CD14-positive monocyte (primary cell): Measurements from ENCODE around the gene IFFO2. TPM values are rescaled to one million over a fixed set of nuclear protein-coding genes. Genes with fewer than 3 reads are reported as not detected.

Experiments used
- DNase-seq, 3 donors: peaks; one replicate each; pipeline ENCODE4 v3.0.0-alpha.2; 2011 to 2022
- H2AFZ ChIP-seq: 2 replicates; pipeline ENCODE4 v1.6.0; 2012; ENCODE audit warnings: mild to moderate bottlenecking, low read depth, low read length, inconsistent platforms; ENCODE audit not compliant: insufficient read depth, poor library complexity, severe bottlenecking
- H3K27ac ChIP-seq, 2 donors: 1 replicate in 1 of 2; 2 replicates in 1 of 2; pipeline ENCODE4 v1.5.1; 2012 to 2013; ENCODE audit warnings: low read length in 2 of 2, control low read depth in 1 of 2, inconsistent platforms in 1 of 2, low read depth in 1 of 2, mild to moderate bottlenecking in 1 of 2
- H3K27me3 ChIP-seq, 2 donors: one replicate each; pipeline versions ENCODE4 v1.6.0 to v1.6.1; 2011 to 2013; ENCODE audit warnings: low read length in 2 of 2; ENCODE audit not compliant: control insufficient read depth in 2 of 2, insufficient read depth in 2 of 2
- H3K36me3 ChIP-seq, 2 donors: replicated peaks in 1 of 2; 1 replicate in 1 of 2; 2 replicates in 1 of 2; pipeline versions ENCODE4 v1.5.1 to v1.6.1; 2012 to 2013; ENCODE audit warnings: low read length in 2 of 2, control low read depth in 1 of 2, inconsistent platforms in 1 of 2, mild to moderate bottlenecking in 1 of 2; ENCODE audit not compliant: insufficient read depth in 2 of 2, control insufficient read depth in 1 of 2
- H3K4me1 ChIP-seq, 2 donors: 1 replicate in 1 of 2; 2 replicates in 1 of 2; pipeline versions ENCODE4 v1.5.1 to v1.6.1; 2012 to 2013; ENCODE audit warnings: low read length in 2 of 2, control low read depth in 1 of 2, inconsistent platforms in 1 of 2, mild to moderate bottlenecking in 1 of 2, moderate library complexity in 1 of 2; ENCODE audit not compliant: insufficient read depth in 2 of 2, control insufficient read depth in 1 of 2
- H3K4me2 ChIP-seq: replicated peaks from 2 replicates; pipeline ENCODE3; 2012; ENCODE audit warnings: low read length, moderate library complexity, mild to moderate bottlenecking; ENCODE audit not compliant: poor library complexity, severe bottlenecking; ENCODE audit errors: extremely low read depth
- H3K4me3 ChIP-seq, 3 experiments: fragments of 200-600 bp in 1 of 3; sonication (generic) in 1 of 3; replicated peaks in 1 of 3; 1 replicate in 2 of 3; 2 replicates in 1 of 3; pipeline ENCODE4 v1.5.1; 2011 to 2013; ENCODE audit warnings: low read length in 3 of 3, mild to moderate bottlenecking in 3 of 3, control low read depth in 2 of 3, low read depth in 2 of 3, inconsistent platforms in 1 of 3, moderate library complexity in 1 of 3
- H3K79me2 ChIP-seq: 2 replicates; pipeline ENCODE4 v1.6.0; 2012; ENCODE audit warnings: mild to moderate bottlenecking, control low read depth, inconsistent platforms, low read length, moderate library complexity; ENCODE audit not compliant: insufficient read depth
- H3K9ac ChIP-seq: 2 replicates; pipeline ENCODE4 v1.6.0; 2017; ENCODE audit warnings: low read length, mild to moderate bottlenecking; ENCODE audit not compliant: insufficient read depth, poor library complexity, severe bottlenecking
- H3K9me3 ChIP-seq, 2 donors: replicated peaks in 1 of 2; 1 replicate in 1 of 2; 2 replicates in 1 of 2; pipeline versions ENCODE4 v1.5.1 to v1.6.1; 2012 to 2013; ENCODE audit warnings: low read length in 2 of 2, control low read depth in 1 of 2; ENCODE audit not compliant: control insufficient read depth in 1 of 2, insufficient read depth in 1 of 2
- H4K20me1 ChIP-seq: 2 replicates; pipeline ENCODE4 v1.6.0; 2012; ENCODE audit warnings: mild to moderate bottlenecking, low read length, control low read depth, moderate library complexity; ENCODE audit not compliant: insufficient read depth
- H3K27ac Mint-ChIP-seq, 7 donors: one replicate each; pipeline ENCODE4 v1.8.0; 2020; ENCODE audit warnings: mild to moderate bottlenecking in 7 of 7, mixed read lengths in 7 of 7, moderate library complexity in 6 of 7, inconsistent platforms in 2 of 7
- H3K27me3 Mint-ChIP-seq, 3 donors: one replicate each; pipeline ENCODE4 v1.8.0; 2021 to 2022; ENCODE audit warnings: low read depth in 3 of 3, mild to moderate bottlenecking in 3 of 3, mixed read lengths in 3 of 3, moderate library complexity in 3 of 3, inconsistent platforms in 1 of 3
- H3K36me3 Mint-ChIP-seq, 2 donors: one replicate each; pipeline ENCODE4 v1.8.0; 2020; ENCODE audit warnings: mixed read lengths in 2 of 2, inconsistent platforms in 1 of 2, mild to moderate bottlenecking in 1 of 2
- H3K4me1 Mint-ChIP-seq: one replicate; pipeline ENCODE4 v1.8.0; 2020; ENCODE audit warnings: mild to moderate bottlenecking, mixed read lengths
- H3K4me3 Mint-ChIP-seq, 2 donors: one replicate each; pipeline ENCODE4 v1.8.0; 2020; ENCODE audit warnings: mild to moderate bottlenecking in 2 of 2, mixed read lengths in 2 of 2, moderate library complexity in 1 of 2
- H3K9me3 Mint-ChIP-seq, 7 donors: one replicate each; pipeline ENCODE4 v1.8.0; 2020 to 2022; ENCODE audit warnings: mixed read lengths in 7 of 7, mild to moderate bottlenecking in 6 of 7, moderate library complexity in 6 of 7, inconsistent platforms in 2 of 7
- WGBS: methylation state at CpG from one replicate; pipeline ENCODE4 v1.1.5; 2013; ENCODE audit warnings: missing lambda C conversion rate; ENCODE audit not compliant: insufficient coverage; 5-methylcytosine and 5-hydroxymethylcytosine counted together
- intact Hi-C, 2 donors: fragments of 100-400 bp; cut with micrococcal nuclease; formaldehyde crosslinking; loops; one replicate each; pipeline versions ENCODE4 v1.15.0 to v1.15.1; 2023
- polyA plus RNA-seq, 3 donors: library from polyadenylated mRNA; depleted of rRNA in 1 of 3; unstranded in 2 of 3; stranded (reverse) in 1 of 3; fragments of 300-500 nt in 2 of 3; fragments of >200 nt in 1 of 3; fragmentation: Illumina TruSeq in 2 of 3; gene quantifications; 1 replicate in 2 of 3; 2 replicates in 1 of 3; pipeline ENCODE4 v1.2.3, GENCODE V29; 2012 to 2021
- TF ChIP-seq, protein P1 (sequence below): fragments of 200-600 bp; IDR thresholded peaks from one replicate; pipeline ENCODE4 v1.8.0; 2022; ENCODE audit warnings: antibody characterized with exemption, mild to moderate bottlenecking

Gene IFFO2
- polyA plus RNA-seq, 3 donors, result 0.78 to 17.5 (median 0.94) TPM

DNA sequence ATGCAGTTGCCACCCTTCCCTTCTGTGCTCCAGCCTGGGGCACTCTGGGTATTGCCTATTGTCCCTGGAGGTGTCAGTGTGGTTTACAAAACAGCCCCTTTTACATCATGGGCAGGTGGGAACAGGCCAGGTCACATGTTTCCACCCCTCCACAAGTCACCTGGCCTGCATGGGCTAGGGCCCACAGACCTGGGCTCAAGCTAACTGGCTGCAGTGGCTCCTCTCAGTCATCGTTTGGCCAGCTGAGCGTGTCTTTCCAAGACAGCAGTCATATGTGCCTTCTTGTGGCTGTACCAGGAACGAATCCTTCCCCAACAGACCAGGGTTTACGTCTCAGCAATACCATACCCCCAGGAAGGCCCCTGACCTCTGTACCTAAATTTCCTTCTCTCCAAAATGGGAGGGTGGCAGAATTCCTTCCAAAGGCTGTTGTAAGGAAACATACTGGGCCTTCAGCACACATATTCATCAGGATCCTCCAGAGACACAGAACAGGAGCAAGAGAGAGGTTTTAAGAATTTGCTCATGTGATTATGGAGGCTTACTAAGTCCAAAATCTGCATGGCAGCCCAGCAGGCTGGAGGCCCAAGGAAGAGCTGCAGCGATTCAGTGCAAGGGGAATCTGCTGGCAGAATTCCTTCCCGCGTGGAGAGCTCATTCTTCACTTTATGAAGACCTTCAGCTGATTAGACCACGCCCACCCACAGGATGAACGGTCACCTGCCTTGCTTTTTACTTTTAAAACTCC lies 86.5 kb downstream of the IFFO2 start:
- Histone ChIP-seq H4K20me1 (no peaks in the 10 kb centered on the region), H3K4me3 (no peak overlapping the region), H3K9me3 (no peaks in the 10 kb centered on the region), H3K9ac (no peak overlapping the region), H3K36me3 (peaks cover 13% of the 10 kb centered on the region in 2 donors), H2AFZ (no peak overlapping the region), H3K79me2 (no peaks in the 10 kb centered on the region), H3K27ac (no peak overlapping the region), H3K4me2 (no peak overlapping the region), H3K27me3 (no peaks in the 10 kb centered on the region), H3K4me1 (no peaks in the 10 kb centered on the region)
- Mint-ChIP-seq H3K27me3 (peaks cover 9 to 20% (median 19%) of the 10 kb centered on the region in 3 donors), H3K4me3 (no peak overlapping the region), H3K4me1 (peaks cover 10% of the 10 kb centered on the region), H3K9me3 (no peaks in the 10 kb centered on the region), H3K27ac (no peak overlapping the region), H3K36me3 (peaks cover 11 to 15% of the 10 kb centered on the region in 2 donors)
- DNase-seq, result no peak
- 78% methylated on average over 6 of the region's 9 CpGs for WGBS
- intact Hi-C loops, result no loop called here
- TF ChIP-seq, protein P1, sequence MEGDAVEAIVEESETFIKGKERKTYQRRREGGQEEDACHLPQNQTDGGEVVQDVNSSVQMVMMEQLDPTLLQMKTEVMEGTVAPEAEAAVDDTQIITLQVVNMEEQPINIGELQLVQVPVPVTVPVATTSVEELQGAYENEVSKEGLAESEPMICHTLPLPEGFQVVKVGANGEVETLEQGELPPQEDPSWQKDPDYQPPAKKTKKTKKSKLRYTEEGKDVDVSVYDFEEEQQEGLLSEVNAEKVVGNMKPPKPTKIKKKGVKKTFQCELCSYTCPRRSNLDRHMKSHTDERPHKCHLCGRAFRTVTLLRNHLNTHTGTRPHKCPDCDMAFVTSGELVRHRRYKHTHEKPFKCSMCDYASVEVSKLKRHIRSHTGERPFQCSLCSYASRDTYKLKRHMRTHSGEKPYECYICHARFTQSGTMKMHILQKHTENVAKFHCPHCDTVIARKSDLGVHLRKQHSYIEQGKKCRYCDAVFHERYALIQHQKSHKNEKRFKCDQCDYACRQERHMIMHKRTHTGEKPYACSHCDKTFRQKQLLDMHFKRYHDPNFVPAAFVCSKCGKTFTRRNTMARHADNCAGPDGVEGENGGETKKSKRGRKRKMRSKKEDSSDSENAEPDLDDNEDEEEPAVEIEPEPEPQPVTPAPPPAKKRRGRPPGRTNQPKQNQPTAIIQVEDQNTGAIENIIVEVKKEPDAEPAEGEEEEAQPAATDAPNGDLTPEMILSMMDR, result no peak

DNA sequence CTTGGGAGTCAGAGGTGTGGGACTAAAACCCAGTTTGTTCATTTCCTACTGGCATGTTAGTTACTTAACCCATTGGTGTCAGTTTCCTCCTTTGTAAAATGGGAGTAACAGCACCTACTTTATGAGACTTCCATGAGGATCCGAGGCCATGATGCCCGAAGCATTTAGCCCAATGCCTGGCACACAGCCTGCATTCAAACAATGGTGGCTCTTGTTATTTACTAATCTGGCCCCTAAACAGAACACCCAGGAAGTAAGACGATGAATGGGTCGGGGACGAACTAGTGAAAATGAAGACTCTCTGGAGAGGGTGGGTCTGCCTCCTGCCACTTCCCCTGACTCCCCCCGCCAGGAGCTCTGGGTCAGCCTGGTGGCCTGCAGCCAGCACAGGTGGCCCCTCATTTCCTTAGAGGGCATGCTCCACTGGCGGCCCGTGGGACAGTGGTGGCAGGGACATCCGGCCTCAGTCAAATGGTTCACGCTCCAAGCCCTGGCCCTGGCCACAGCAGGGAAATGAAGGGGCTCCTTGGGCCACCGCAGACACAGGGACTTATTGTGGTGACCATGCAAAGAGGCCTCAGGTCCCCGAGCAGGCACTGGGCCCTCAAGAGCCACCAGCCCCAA lies 87.6 kb downstream of the IFFO2 start:
- H3K4me1 Mint-ChIP-seq, result peaks cover 10% of the 10 kb centered on the region
- Histone ChIP-seq H2AFZ (no peak overlapping the region), H3K36me3 (peaks cover 13% of the 10 kb centered on the region in 2 donors), H3K27me3 (no peaks in the 10 kb centered on the region), H3K4me3 (no peak overlapping the region), H3K9me3 (no peaks in the 10 kb centered on the region), H3K27ac (no peak overlapping the region), H4K20me1 (no peaks in the 10 kb centered on the region), H3K79me2 (no peaks in the 10 kb centered on the region), H3K4me2 (no peak overlapping the region), H3K4me1 (no peaks in the 10 kb centered on the region), H3K9ac (no peak overlapping the region)
- intact Hi-C loops, result no loop called here
- no peak overlapping the region for H3K4me3 Mint-ChIP-seq
- H3K27ac Mint-ChIP-seq, result no peak overlapping the region
- peaks cover 8 to 15% of the 10 kb centered on the region in 2 donors for H3K36me3 Mint-ChIP-seq
- TF ChIP-seq, protein P1, result no peak
- DNase-seq, result no peak
- 83% methylated on average over 8 of the region's 12 CpGs for WGBS
- no peaks in the 10 kb centered on the region for H3K9me3 Mint-ChIP-seq
- peaks cover 9 to 24% (median 20%) of the 10 kb centered on the region in 3 donors for H3K27me3 Mint-ChIP-seq
